Ishikawa (cell line): ENCODE results near the gene EPHB4.

Experiments used
- CEBPB ChIP-seq: IDR thresholded peaks from 2 replicates; pipeline ENCODE4 v1.6.1; 2012
- CREB1 ChIP-seq: IDR thresholded peaks from 2 replicates; pipeline ENCODE4 v1.6.1; 2012; ENCODE audit warnings: low read depth
- EGR1 ChIP-seq: IDR thresholded peaks from 2 replicates; pipeline ENCODE4 v1.6.1; 2012
- EP300 ChIP-seq: IDR thresholded peaks from 2 replicates; pipeline ENCODE4 v1.6.1; 2012; ENCODE audit warnings: borderline replicate concordance
- FOXM1 ChIP-seq: IDR thresholded peaks from 2 replicates; pipeline ENCODE4 v1.6.1; 2012; ENCODE audit warnings: low read depth, borderline replicate concordance
- NFIC ChIP-seq: IDR thresholded peaks from 2 replicates; pipeline ENCODE4 v1.6.1; 2012
- RAD21 ChIP-seq: IDR thresholded peaks from 2 replicates; pipeline ENCODE4 v1.6.1; 2012; ENCODE audit warnings: low read depth
- TAF1 ChIP-seq: IDR thresholded peaks from 2 replicates; pipeline ENCODE4 v1.6.1; 2012; ENCODE audit warnings: low read depth, mild to moderate bottlenecking
- TCF12 ChIP-seq: IDR thresholded peaks from 2 replicates; pipeline ENCODE4 v1.6.1; 2012; ENCODE audit warnings: low read depth
- TEAD4 ChIP-seq: IDR thresholded peaks from 2 replicates; pipeline ENCODE4 v1.6.1; 2012
- YY1 ChIP-seq: IDR thresholded peaks from 2 replicates; pipeline ENCODE4 v1.6.1; 2012; ENCODE audit warnings: low read depth
- ZBTB7A ChIP-seq: IDR thresholded peaks from 2 replicates; pipeline ENCODE4 v1.6.1; 2012; ENCODE audit warnings: low read depth
- TF ChIP-seq, protein P1 (sequence below): IDR thresholded peaks from 2 replicates; pipeline ENCODE4 v1.6.1; 2012
- TF ChIP-seq, protein P2 (sequence below): IDR thresholded peaks from 2 replicates; pipeline ENCODE4 v1.6.1; 2012
- TF ChIP-seq, protein P3 (sequence below): IDR thresholded peaks from 2 replicates; pipeline ENCODE4 v1.6.1; 2012; ENCODE audit warnings: low read depth, mild to moderate bottlenecking

The EPHB4 gene

DNA sequence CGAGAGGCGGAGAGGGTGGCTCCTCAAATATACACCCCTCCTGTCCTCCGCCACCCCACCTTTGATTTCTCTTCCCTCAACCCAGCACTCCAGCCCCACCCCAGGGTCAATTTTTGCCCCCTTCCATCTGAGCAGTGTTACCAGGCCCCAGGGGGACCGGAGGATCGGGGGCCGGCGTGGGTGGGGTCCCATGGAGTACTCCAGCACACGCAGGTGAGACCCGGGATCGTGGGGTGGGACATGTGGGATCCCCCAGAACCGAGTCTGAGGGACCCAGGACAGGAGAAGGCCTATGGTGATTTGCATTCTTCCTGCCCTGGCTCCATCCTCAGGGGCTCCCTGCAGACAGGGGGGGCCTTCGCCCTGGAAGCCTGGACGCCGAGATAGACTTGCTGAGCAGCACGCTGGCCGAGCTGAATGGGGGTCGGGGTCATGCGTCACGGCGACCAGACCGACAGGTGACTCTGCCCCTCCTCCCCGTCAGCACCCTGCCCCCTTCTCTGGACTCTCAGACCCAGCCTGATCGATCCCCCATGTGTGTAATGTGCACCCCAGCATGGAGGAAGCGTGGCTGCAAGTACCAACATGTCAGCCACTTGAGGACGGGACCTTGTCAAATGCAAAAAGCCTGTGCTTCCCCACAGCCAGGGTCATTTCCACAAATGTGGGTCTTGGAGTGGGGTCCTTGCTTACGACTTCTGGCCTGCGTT, 40.6 kb upstream of the EPHB4 start:
- TF ChIP-seq YY1: no peak
- TF ChIP-seq EGR1: no peak
- TF ChIP-seq, protein P1, sequence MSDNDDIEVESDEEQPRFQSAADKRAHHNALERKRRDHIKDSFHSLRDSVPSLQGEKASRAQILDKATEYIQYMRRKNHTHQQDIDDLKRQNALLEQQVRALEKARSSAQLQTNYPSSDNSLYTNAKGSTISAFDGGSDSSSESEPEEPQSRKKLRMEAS: no peak
- no peak for TF ChIP-seq RAD21
- TF ChIP-seq EP300: no peak
- no peak for TF ChIP-seq TEAD4

DNA sequence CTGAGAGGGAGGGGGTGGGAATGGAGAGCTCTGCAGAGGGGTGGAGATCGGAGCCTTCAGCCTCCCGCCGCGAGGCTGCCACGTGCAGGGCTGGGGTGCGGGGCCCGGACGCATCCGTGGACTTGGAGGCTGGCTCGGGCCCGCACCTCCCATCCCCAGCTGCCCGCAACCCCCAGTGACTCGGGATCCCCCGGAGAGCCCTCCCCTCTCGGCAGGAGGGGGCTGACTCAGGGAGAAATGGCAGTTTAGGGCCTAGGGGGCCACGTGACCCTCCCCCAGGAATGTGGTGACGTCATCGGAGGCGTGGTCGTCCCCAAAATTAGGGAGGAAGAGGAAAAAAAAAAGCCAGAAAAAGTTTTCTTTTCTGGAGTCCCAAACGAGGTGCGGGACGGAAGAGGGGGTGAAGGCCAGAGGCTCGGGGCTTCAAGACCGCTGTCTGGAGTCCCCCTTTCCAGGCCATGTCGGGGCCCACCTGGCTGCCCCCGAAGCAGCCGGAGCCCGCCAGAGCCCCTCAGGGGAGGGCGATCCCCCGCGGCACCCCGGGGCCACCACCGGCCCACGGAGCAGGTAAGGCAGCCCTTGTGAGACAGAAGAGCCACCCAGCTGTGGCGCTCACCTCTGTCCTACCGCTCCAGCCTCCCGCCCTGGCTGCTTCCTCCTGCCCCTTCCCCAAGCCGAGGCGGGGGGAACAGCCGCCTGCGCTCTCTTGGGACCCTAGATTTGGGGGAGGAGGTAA, 39.9 kb upstream of the EPHB4 start, which contains the start of gene TRIP6:
Gene TRIP6 (plus strand): TSS at position 348 of the 736 bp plus-strand sequence. CDS start 111 bp downstream, at position 459.
- TF ChIP-seq, protein P1: peak; percentile 89
- TF ChIP-seq RAD21 (no peak), EP300 (peak; percentile 50; the same call in 1 of the 2 replicates), NFIC (peak; percentile 38; the same call in 1 of the 2 replicates), ZBTB7A (peak; percentile 87; the same call in 1 of the 2 replicates), EGR1 (no peak; the same call in 1 of the 2 replicates), YY1 (no peak; the same call in 1 of the 2 replicates), CREB1 (peak; percentile 52), TAF1 (peak; percentile 56), TCF12 (peak; percentile 56), FOXM1 (no peak), TEAD4 (peak; percentile 98), CEBPB (no peak)
- TF ChIP-seq, protein P2, sequence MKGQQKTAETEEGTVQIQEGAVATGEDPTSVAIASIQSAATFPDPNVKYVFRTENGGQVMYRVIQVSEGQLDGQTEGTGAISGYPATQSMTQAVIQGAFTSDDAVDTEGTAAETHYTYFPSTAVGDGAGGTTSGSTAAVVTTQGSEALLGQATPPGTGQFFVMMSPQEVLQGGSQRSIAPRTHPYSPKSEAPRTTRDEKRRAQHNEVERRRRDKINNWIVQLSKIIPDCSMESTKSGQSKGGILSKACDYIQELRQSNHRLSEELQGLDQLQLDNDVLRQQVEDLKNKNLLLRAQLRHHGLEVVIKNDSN: peak; percentile 98
- TF ChIP-seq, protein P3, sequence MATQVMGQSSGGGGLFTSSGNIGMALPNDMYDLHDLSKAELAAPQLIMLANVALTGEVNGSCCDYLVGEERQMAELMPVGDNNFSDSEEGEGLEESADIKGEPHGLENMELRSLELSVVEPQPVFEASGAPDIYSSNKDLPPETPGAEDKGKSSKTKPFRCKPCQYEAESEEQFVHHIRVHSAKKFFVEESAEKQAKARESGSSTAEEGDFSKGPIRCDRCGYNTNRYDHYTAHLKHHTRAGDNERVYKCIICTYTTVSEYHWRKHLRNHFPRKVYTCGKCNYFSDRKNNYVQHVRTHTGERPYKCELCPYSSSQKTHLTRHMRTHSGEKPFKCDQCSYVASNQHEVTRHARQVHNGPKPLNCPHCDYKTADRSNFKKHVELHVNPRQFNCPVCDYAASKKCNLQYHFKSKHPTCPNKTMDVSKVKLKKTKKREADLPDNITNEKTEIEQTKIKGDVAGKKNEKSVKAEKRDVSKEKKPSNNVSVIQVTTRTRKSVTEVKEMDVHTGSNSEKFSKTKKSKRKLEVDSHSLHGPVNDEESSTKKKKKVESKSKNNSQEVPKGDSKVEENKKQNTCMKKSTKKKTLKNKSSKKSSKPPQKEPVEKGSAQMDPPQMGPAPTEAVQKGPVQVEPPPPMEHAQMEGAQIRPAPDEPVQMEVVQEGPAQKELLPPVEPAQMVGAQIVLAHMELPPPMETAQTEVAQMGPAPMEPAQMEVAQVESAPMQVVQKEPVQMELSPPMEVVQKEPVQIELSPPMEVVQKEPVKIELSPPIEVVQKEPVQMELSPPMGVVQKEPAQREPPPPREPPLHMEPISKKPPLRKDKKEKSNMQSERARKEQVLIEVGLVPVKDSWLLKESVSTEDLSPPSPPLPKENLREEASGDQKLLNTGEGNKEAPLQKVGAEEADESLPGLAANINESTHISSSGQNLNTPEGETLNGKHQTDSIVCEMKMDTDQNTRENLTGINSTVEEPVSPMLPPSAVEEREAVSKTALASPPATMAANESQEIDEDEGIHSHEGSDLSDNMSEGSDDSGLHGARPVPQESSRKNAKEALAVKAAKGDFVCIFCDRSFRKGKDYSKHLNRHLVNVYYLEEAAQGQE: no peak

DNA sequence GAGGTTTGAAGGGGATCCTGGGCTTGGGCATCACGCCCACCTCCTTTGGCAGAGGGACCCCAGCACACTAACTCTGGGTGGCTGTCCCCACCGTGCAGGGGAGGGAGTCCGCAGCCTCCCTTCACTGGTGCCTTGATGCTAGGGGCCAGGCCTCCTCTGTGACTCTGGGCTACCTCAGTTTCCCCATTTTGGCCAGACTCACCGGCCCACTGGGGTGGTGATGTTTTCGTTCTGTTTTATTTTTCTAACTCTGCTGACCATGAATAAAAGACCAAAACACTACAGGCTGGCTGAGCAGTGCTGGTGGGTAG, 39.4 kb upstream of the EPHB4 start:
- TF ChIP-seq EP300 (no peak), EGR1 (no peak), FOXM1 (no peak), CEBPB (no peak), CREB1 (no peak), ZBTB7A (no peak), TCF12 (no peak), NFIC (no peak), TAF1 (no peak), YY1 (no peak), RAD21 (no peak), TEAD4 (no peak)
- TF ChIP-seq, protein P1: no peak
- TF ChIP-seq, protein P2: no peak

DNA sequence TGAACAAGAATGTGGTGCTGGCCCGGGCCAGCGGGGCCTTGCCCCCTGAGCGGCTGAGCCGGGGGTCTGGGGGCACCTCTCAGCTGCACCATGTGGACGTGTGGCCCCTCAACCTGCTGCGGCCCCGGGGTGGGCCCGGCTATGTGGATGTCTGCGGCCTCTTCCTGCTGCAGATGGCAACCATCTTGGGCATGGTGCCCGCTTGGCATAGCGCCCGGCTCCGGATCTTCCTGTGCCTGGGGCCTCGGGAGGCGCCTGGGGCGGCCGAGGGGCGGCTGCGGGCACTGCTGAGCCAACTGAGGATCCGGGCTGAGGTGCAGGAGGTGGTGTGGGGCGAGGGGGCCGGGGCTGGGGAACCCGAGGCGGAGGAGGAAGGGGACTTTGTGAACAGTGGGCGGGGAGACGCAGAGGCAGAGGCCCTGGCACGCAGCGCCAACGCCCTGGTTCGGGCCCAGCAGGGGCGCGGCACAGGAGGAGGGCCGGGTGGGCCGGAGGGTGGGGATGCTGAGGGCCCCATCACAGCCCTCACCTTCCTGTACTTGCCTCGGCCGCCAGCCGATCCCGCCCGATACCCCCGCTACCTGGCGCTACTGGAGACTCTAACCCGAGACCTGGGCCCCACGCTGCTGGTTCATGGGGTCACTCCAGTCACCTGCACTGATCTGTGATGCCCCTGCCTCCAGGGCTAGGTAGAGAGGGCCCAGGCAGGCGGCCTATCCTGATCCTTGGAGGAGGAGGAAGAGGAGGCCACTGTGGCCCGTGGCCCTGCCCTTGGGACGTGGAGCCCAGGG, 38.8 kb upstream of the EPHB4 start:
- TF ChIP-seq TAF1: 0 out of 2 replicates have a peak, but pooled peaks have one; percentile 19
- TF ChIP-seq NFIC: peak; percentile 78
- no peak for TF ChIP-seq CEBPB
- TF ChIP-seq, protein P2: no peak
- TF ChIP-seq YY1: no peak

DNA sequence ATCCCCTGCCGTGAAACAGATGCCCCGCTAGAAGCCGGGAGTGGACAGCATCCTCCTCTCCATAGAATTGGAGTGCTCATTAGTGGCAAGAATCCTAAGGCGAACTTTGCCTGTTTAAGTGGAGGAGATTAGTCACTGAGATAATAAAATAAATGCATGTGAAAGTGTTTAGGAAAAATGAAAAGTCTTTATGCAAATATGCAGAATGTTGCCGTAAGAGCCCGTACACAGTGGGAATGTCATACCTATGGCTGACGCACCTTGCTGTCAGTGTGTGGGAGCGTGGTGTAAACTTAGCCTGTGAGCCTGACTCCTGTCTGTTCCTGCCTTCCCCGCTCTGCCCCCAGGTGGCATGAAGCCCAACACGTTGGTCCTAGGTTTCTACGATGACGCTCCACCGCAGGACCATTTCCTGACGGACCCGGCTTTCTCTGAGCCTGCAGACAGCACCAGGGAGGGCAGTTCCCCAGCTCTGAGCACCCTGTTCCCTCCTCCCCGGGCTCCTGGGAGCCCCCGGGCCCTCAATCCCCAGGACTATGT, 38.1 kb upstream of the EPHB4 start:
- TF ChIP-seq CREB1: no peak
- no peak for TF ChIP-seq EP300
- TF ChIP-seq, protein P2: no peak
- TF ChIP-seq TCF12: no peak
- no peak for TF ChIP-seq FOXM1
- no peak for TF ChIP-seq RAD21
- no peak for TF ChIP-seq YY1
- TF ChIP-seq CEBPB: no peak
